CD4-positive, alpha-beta T cell treated with Interleukin-6 at 100 ng/mL for 8 hours (primary cell): Measurements from ENCODE around the gene ANKRD11.
"Not testable (repeated sequence)": the region's sequence is repeated elsewhere in the genome, so short reads cannot be mapped to it uniquely, and the experiment has no call there.

Source experiments
- DNase-seq: peaks from one replicate; pipeline ENCODE4 v3.0.0-alpha.2; 2020; ENCODE audit warnings: mixed read lengths, low spot score

The ANKRD11 gene

GRCh38 chr16:89280546-89281188 lies 209.7 kb downstream of the ANKRD11 start:
- no peak for DNase-seq

GRCh38 chr16:89279666-89280481 lies 210.5 kb downstream of the ANKRD11 start:
- no peak for DNase-seq

- no peak for DNase-seq
Observed at GRCh38 chr16:89278441-89279240, 211.7 kb downstream of the ANKRD11 start.

- DNase-seq, result no peak
Observed at GRCh38 chr16:89277641-89278341, 212.6 kb downstream of the ANKRD11 start.

GRCh38 chr16:89277049-89277448 lies 213.3 kb downstream of the ANKRD11 start:
- no peak for DNase-seq

GRCh38 chr16:89275837-89276720 lies 214.3 kb downstream of the ANKRD11 start:
- no peak for DNase-seq

GRCh38 chr16:89275284-89275584 lies 215.1 kb downstream of the ANKRD11 start:
- DNase-seq, result no peak

GRCh38 chr16:89274561-89275283 lies 215.6 kb downstream of the ANKRD11 start:
- no peak for DNase-seq

GRCh38 chr16:89273741-89274472 lies 216.5 kb downstream of the ANKRD11 start:
- DNase-seq, result no peak

GRCh38 chr16:89272631-89273030 lies 217.7 kb downstream of the ANKRD11 start:
- DNase-seq, result no peak

GRCh38 chr16:89270666-89271345 lies 219.6 kb downstream of the ANKRD11 start:
- DNase-seq, result no peak

- no peak for DNase-seq
Observed at GRCh38 chr16:89269805-89270665, 220.3 kb downstream of the ANKRD11 start.

- DNase-seq, result no peak
Observed at GRCh38 chr16:89268987-89269735, 221.2 kb downstream of the ANKRD11 start.

- DNase-seq, result no peak
Observed at GRCh38 chr16:89268585-89268984, 221.8 kb downstream of the ANKRD11 start.

GRCh38 chr16:89267746-89268145 lies 222.6 kb downstream of the ANKRD11 start:
- DNase-seq, result not testable (repeated sequence)

GRCh38 chr16:89266521-89267134 lies 223.7 kb downstream of the ANKRD11 start:
- DNase-seq, result no peak

GRCh38 chr16:89265647-89266046 lies 224.7 kb downstream of the ANKRD11 start:
- DNase-seq, result no peak
